Measurements from ENCODE around the gene SCAF4.
A peak's percentile ranks its signal among the peaks of the same experiment; 100 is the strongest.

The SCAF4 gene

GRCh38 chr21:31671146-31671716 lies 60.7 kb downstream of the SCAF4 start:
- 0 out of 2 replicates have a peak overlapping the region, but pooled peaks have one; percentile 11 for H3K27ac ChIP-seq (ENCODE audit: low read depth, low read length)
- H3K4me3 ChIP-seq (ENCODE audit: insufficient read depth, low read length, poor library complexity, severe bottlenecking) = no peak overlapping the region
- peaks cover 59% of the 10 kb centered on the region for H3F3A ChIP-seq (ENCODE audit: insufficient read depth)
- no peaks in the 10 kb centered on the region for H3K79me2 ChIP-seq (ENCODE audit: insufficient read depth, low read length)
- H3K36me3 ChIP-seq (ENCODE audit: low read length) = peaks cover 34% of the 10 kb centered on the region; the same call in 1 of the 2 replicates
- no peak overlapping the region for H3K4me2 ChIP-seq (ENCODE audit: low read depth, low read length, poor library complexity, severe bottlenecking)
- H3K9me2 ChIP-seq (replicated peaks; ENCODE audit: insufficient read depth, low read length) = no peaks in the 10 kb centered on the region
- no peak for TF ChIP-seq EZH2phosphoT487 (conservative IDR thresholded peaks at IDR 0.05; ENCODE audit: low read length)
- H4K20me1 ChIP-seq (ENCODE audit: low read depth, low read length) = no peaks in the 10 kb centered on the region
- H3K9ac ChIP-seq (ENCODE audit: low read length) = no peak overlapping the region
- no peak overlapping the region for H2AFZ ChIP-seq (ENCODE audit: low read depth, low read length, severe bottlenecking)
- H3K9me3 ChIP-seq (ENCODE audit: insufficient read depth, low read length) = no peaks in the 10 kb centered on the region
- H3K27me3 ChIP-seq (ENCODE audit: low read length) = no peaks in the 10 kb centered on the region

GRCh38 chr21:31670070-31670469 lies 61.8 kb downstream of the SCAF4 start:
- no peak for TF ChIP-seq CTCF (IDR thresholded peaks at IDR 0.05; ENCODE audit: insufficient read depth, low read length, poor library complexity, severe bottlenecking)
- TF ChIP-seq EZH2phosphoT487 (conservative IDR thresholded peaks at IDR 0.05; ENCODE audit: low read length) = no peak
- H3F3A ChIP-seq (ENCODE audit: insufficient read depth) = peaks cover 59% of the 10 kb centered on the region
- no peaks in the 10 kb centered on the region for H3K9me2 ChIP-seq (replicated peaks; ENCODE audit: insufficient read depth, low read length)
- H3K27me3 ChIP-seq (ENCODE audit: low read length) = no peaks in the 10 kb centered on the region
- H3K9ac ChIP-seq (ENCODE audit: low read length) = no peak overlapping the region
- H3K36me3 ChIP-seq (ENCODE audit: low read length) = peaks cover 36% of the 10 kb centered on the region; the same call in 1 of the 2 replicates
- H3K79me2 ChIP-seq (ENCODE audit: insufficient read depth, low read length) = peaks cover 5% of the 10 kb centered on the region; the same call in 1 of the 2 replicates
- H2AFZ ChIP-seq (ENCODE audit: low read depth, low read length, severe bottlenecking) = no peak overlapping the region
- H4K20me1 ChIP-seq (ENCODE audit: low read depth, low read length) = no peaks in the 10 kb centered on the region
- no peaks in the 10 kb centered on the region for H3K9me3 ChIP-seq (ENCODE audit: insufficient read depth, low read length)
- no peak overlapping the region for H3K4me3 ChIP-seq (ENCODE audit: insufficient read depth, low read length, poor library complexity, severe bottlenecking)
- no peak overlapping the region for H3K27ac ChIP-seq (ENCODE audit: low read depth, low read length)
- H3K4me2 ChIP-seq (ENCODE audit: low read depth, low read length, poor library complexity, severe bottlenecking) = no peak overlapping the region

GRCh38 chr21:31668651-31669491 lies 63.0 kb downstream of the SCAF4 start:
- H3K27ac ChIP-seq (ENCODE audit: low read depth, low read length) = peak overlapping the region; percentile 21; the same call in 1 of the 2 replicates
- no peak overlapping the region for H3K9ac ChIP-seq (ENCODE audit: low read length)

More at GRCh38 chr21:31668651-31669491, 63.0 kb downstream of the SCAF4 start:
- Histone ChIP-seq H3K79me2 (ENCODE audit: insufficient read depth, low read length) (peaks cover 14% of the 10 kb centered on the region), H3F3A (ENCODE audit: insufficient read depth) (peaks cover 52% of the 10 kb centered on the region), H3K9me3 (ENCODE audit: insufficient read depth, low read length) (no peaks in the 10 kb centered on the region), H3K27me3 (ENCODE audit: low read length) (no peaks in the 10 kb centered on the region), H2AFZ (ENCODE audit: low read depth, low read length, severe bottlenecking) (no peak overlapping the region), H3K36me3 (ENCODE audit: low read length) (peaks cover 36% of the 10 kb centered on the region; the same call in 1 of the 2 replicates), H3K9me2 (replicated peaks; ENCODE audit: insufficient read depth, low read length) (no peaks in the 10 kb centered on the region), H4K20me1 (ENCODE audit: low read depth, low read length) (no peaks in the 10 kb centered on the region), H3K4me3 (ENCODE audit: insufficient read depth, low read length, poor library complexity, severe bottlenecking) (no peak overlapping the region), H3K4me2 (ENCODE audit: low read depth, low read length, poor library complexity, severe bottlenecking) (no peak overlapping the region)
- TF ChIP-seq CTCF (IDR thresholded peaks at IDR 0.05; ENCODE audit: insufficient read depth, low read length, poor library complexity, severe bottlenecking) = no peak
- TF ChIP-seq EZH2phosphoT487 (conservative IDR thresholded peaks at IDR 0.05; ENCODE audit: low read length) = no peak

All from SU-DHL-6 (cell line).